Measurements from ENCODE around the gene NFATC3. TPM values are rescaled to one million over a fixed set of nuclear protein-coding genes. Genes with fewer than 3 reads are reported as not detected.

NFATC3 gene
- total and polyA plus RNA-seq, 2 of the 8 experiments (the other 6 are each of a cell fraction or from before 2014, with no cell fraction given) = 17.6 to 34.5 TPM

GRCh38 chr16:68041783-68042182, 43.4 kb upstream of the NFATC3 start:
- H3K27ac ChIP-seq (ENCODE audit: low read depth, low read length) = no peak overlapping the region
- H2BK20ac ChIP-seq (ENCODE audit: low read length) = no peak overlapping the region
- no peaks in the 10 kb centered on the region for H3K4me1 ChIP-seq (replicated peaks in 1 of 4; ENCODE audit: control insufficient read depth in 3 of 4, insufficient read depth in 4 of 4, low read length in 3 of 4)
- 89% methylated on average over 2 of the region's 2 CpGs; no CpG with 5 or more reads in 1 of the 2 experiments for WGBS, 2 experiments (ENCODE audit: extremely low coverage in 1 of 2, insufficient coverage in 1 of 2, insufficient read length in 1 of 2, insufficient replicate concordance in 2 of 2, low coverage in 1 of 2, low lambda C conversion rate in 2 of 2, missing lambda C conversion rate in 1 of 2)
- H4K8ac ChIP-seq (ENCODE audit: extremely low read depth, insufficient read depth, low read length) = no peak overlapping the region
- H3K4me3 ChIP-seq (ENCODE audit: extremely low read depth in 1 of 4, insufficient read depth in 2 of 4, low read depth in 3 of 4, low read length in 4 of 4) = no peak overlapping the region
- no peaks in the 10 kb centered on the region for H3K79me2 ChIP-seq (ENCODE audit: control insufficient read depth in 1 of 2, insufficient read depth in 2 of 2, low read length in 2 of 2)
- H2BK120ac ChIP-seq (replicated peaks; ENCODE audit: low read depth, low read length) = no peak overlapping the region
- no peaks in the 10 kb centered on the region for H3K9me3 ChIP-seq (ENCODE audit: insufficient read depth in 2 of 2, low read depth in 1 of 2, low read length in 1 of 2)
- H3K56ac ChIP-seq (replicated peaks; ENCODE audit: insufficient read length, low read depth, low read length) = no peak overlapping the region
- no peak overlapping the region for H3K4me2 ChIP-seq (ENCODE audit: insufficient read depth in 1 of 2, low read depth in 2 of 2, low read length in 2 of 2)
- H3K79me1 ChIP-seq (ENCODE audit: low read depth, low read length) = no peaks in the 10 kb centered on the region
- ChIA-PET POLR2A (ENCODE audit: partially characterized antibody) (interaction anchor here (3.6 kb wide), 1 partner anchor 19 kb away, joined by 17 read pairs; the partner anchor contains the start of genes DDX28 and DUS2), CTCF (ENCODE audit: partially characterized antibody) (interaction anchor here (0.6 to 4.1 kb wide), 15 partner anchors 9 to 445 kb away, joined by 3 to 41 read pairs (median 7); partner anchors contain the start of gene DPEP2)
- no peak overlapping the region for H2AK5ac ChIP-seq (ENCODE audit: low read depth, low read length)
- H3K4ac ChIP-seq (replicated peaks; ENCODE audit: insufficient read length, low read depth, low read length) = no peak overlapping the region
- no peaks in the 10 kb centered on the region for H3K27me3 ChIP-seq (replicated peaks in 1 of 4; ENCODE audit: control insufficient read depth in 3 of 4, extremely low read depth in 1 of 4, insufficient read depth in 3 of 4, low read length in 3 of 4)
- no peak overlapping the region for H3K18ac ChIP-seq (ENCODE audit: extremely low read depth, low read length)
- H2BK15ac ChIP-seq (ENCODE audit: low read length) = no peak overlapping the region
- H2AFZ ChIP-seq (ENCODE audit: low read length) = no peak overlapping the region
- no peaks in the 10 kb centered on the region for H4K20me1 ChIP-seq (replicated peaks in 1 of 2; ENCODE audit: control insufficient read depth in 1 of 2, insufficient read depth in 2 of 2, low read length in 2 of 2)
- no peak overlapping the region for H3K23ac ChIP-seq (ENCODE audit: insufficient read length)
- no peak overlapping the region for H4K91ac ChIP-seq (replicated peaks; ENCODE audit: insufficient read length, low read length)
- H3K9ac ChIP-seq (replicated peaks in 1 of 4; ENCODE audit: extremely low read depth in 1 of 4, low read depth in 3 of 4, low read length in 3 of 4) = no peak overlapping the region
- DNase-seq (ENCODE audit: low read depth in 1 of 2, low spot score in 2 of 2) = no peak
- H3K36me3 ChIP-seq (ENCODE audit: control insufficient read depth in 2 of 4, insufficient read depth in 4 of 4, low read length in 3 of 4) = peaks cover 2 to 6% (median 3%) of the 10 kb centered on the region in 4 experiments; a peak in 4 of 8 replicates
- no peak for TF ChIP-seq ATF3 (IDR thresholded peaks at IDR 0.05; ENCODE audit: insufficient read depth, low read depth, low read length)
- TF ChIP-seq CEBPB (IDR thresholded peaks at IDR 0.05; ENCODE audit: low read depth, low read length) = no peak
- TF ChIP-seq CBX8 (IDR thresholded peaks at IDR 0.05; ENCODE audit: borderline replicate concordance, low read depth, low read length) = no peak
- TF ChIP-seq POLR2AphosphoS5 (IDR thresholded peaks at IDR 0.05; ENCODE audit: low read depth, low read length) = no peak
- TF ChIP-seq SUZ12 (IDR thresholded peaks at IDR 0.05; ENCODE audit: low read length) = no peak
- TF ChIP-seq CTCF (IDR thresholded peaks at IDR 0.05; ENCODE audit: control extremely low read depth in 1 of 3, insufficient read depth in 1 of 3, low read depth in 1 of 3, low read length in 3 of 3) = no peak
- TF ChIP-seq TAF7 (optimal IDR thresholded peaks at IDR 0.05; ENCODE audit: borderline replicate concordance, low read depth, low read length) = no peak
- TF ChIP-seq CTBP2 (IDR thresholded peaks at IDR 0.05; ENCODE audit: borderline replicate concordance, insufficient read depth, insufficient read length, low read length) = no peak
- H3K23me2 ChIP-seq (ENCODE audit: low read depth, low read length) = no peaks in the 10 kb centered on the region
- FAIRE-seq = no peak
- H2BK5ac ChIP-seq (ENCODE audit: low read depth, low read length) = no peak overlapping the region
- H2BK12ac ChIP-seq (ENCODE audit: low read depth, low read length) = no peak overlapping the region
- H4K5ac ChIP-seq (ENCODE audit: insufficient read length, low read depth, low read length) = no peak overlapping the region
- no peak overlapping the region for H3K14ac ChIP-seq (ENCODE audit: insufficient read length)

All from H1 (cell line).